Head of caudate nucleus (tissue), 42 donors: Measurements from ENCODE around the gene ANKRD13D.

Experiments used
- DNase-seq, 42 donors: peaks; one replicate each; pipeline versions ENCODE4 v3.0.0 to v3.0.0-alpha.2; 2020 to 2021; ENCODE audit warnings: mixed read lengths in 7 of 42
- intact Hi-C: fragments of 100-400 bp; cut with DNase I; formaldehyde crosslinking; loops from one replicate; pipeline ENCODE4 v1.15.0; 2022

The ANKRD13D gene

GRCh38 chr11:67270256-67271204 lies 18.6 kb upstream of the ANKRD13D start:
- intact Hi-C loops: no loop called here
- peak in 25 of 42 donors; percentile 28 to 64 (median 51) for DNase-seq

GRCh38 chr11:67271205-67271540 lies 17.9 kb upstream of the ANKRD13D start:
- intact Hi-C loops: no loop called here
- DNase-seq: peak in 2 of 42 donors; percentile 1 to 7

- intact Hi-C loops: no loop called here
- DNase-seq: peak in 7 of 42 donors; percentile 17 to 35 (median 22)
Measured at GRCh38 chr11:67271541-67272284, 17.4 kb upstream of the ANKRD13D start.

GRCh38 chr11:67272327-67273259 lies 16.5 kb upstream of the ANKRD13D start:
- DNase-seq: peak in 6 of 42 donors; percentile 6 to 31 (median 17)
- intact Hi-C loops: no loop called here

GRCh38 chr11:67273260-67273990 lies 15.7 kb upstream of the ANKRD13D start:
- peak in 5 of 42 donors; percentile 12 to 28 (median 17) for DNase-seq
- intact Hi-C loops: no loop called here

- intact Hi-C loops: no loop called here
Measured at GRCh38 chr11:67274768-67275605, 14.1 kb upstream of the ANKRD13D start.

GRCh38 chr11:67275606-67276409 lies 13.3 kb upstream of the ANKRD13D start:
- peak in 2 of 42 donors; percentile 1 to 13 for DNase-seq
- intact Hi-C loops: no loop called here

More at GRCh38 chr11:67274768-67275605, 14.1 kb upstream of the ANKRD13D start:
- DNase-seq: peak in 2 of 42 donors; percentile 2 to 11

- peak in 2 of 42 donors; percentile 12 to 13 for DNase-seq
- intact Hi-C loops: no loop called here
Measured at GRCh38 chr11:67276781-67277230, 12.3 kb upstream of the ANKRD13D start.

- intact Hi-C loops: no loop called here
- DNase-seq: peak in 34 of 42 donors; percentile 32 to 82 (median 58)
Measured at GRCh38 chr11:67277231-67277961, 11.7 kb upstream of the ANKRD13D start.

- peak in 1 of 42 donors; percentile 3 for DNase-seq
- intact Hi-C loops: no loop called here
Measured at GRCh38 chr11:67278135-67278938, 10.8 kb upstream of the ANKRD13D start.

- intact Hi-C loops: no loop called here
- peak in 1 of 42 donors; percentile 2 for DNase-seq
Measured at GRCh38 chr11:67278939-67279588, 10.0 kb upstream of the ANKRD13D start.

GRCh38 chr11:67279589-67280340 lies 9.3 kb upstream of the ANKRD13D start:
- intact Hi-C loops: no loop called here
- peak in 1 of 42 donors; percentile 2 for DNase-seq

GRCh38 chr11:67280341-67280787 lies 8.7 kb upstream of the ANKRD13D start:
- no peak for DNase-seq
- intact Hi-C loops: no loop called here
